ENCODE data around the gene ARHGAP24.

ARHGAP24 gene

DNA sequence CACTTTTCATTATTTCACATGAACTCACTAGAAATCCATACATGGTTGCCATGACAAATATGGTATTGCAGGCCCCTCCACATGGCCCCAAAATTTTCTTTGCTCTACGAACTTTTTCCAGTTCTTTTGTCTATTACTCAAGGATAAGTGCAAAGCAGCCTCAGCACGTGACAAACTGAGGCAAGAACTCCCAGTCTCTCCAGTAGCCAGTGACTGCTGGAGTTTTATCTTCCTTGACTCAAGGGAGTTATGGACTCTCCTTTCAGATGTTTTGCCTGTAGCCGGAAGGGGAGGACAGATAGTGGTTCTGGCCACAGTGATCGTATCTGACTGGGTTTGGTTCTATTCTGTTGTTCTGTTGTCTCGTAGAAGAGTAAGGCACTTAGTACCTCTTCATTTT, 105.5 kb downstream of the ARHGAP24 start:
- DNase-seq (ENCODE audit: low read depth): no peak

GRCh38 chr4:85587952-85588351, 113.0 kb downstream of the ARHGAP24 start:
- DNase-seq (ENCODE audit: low read depth): no peak

DNA sequence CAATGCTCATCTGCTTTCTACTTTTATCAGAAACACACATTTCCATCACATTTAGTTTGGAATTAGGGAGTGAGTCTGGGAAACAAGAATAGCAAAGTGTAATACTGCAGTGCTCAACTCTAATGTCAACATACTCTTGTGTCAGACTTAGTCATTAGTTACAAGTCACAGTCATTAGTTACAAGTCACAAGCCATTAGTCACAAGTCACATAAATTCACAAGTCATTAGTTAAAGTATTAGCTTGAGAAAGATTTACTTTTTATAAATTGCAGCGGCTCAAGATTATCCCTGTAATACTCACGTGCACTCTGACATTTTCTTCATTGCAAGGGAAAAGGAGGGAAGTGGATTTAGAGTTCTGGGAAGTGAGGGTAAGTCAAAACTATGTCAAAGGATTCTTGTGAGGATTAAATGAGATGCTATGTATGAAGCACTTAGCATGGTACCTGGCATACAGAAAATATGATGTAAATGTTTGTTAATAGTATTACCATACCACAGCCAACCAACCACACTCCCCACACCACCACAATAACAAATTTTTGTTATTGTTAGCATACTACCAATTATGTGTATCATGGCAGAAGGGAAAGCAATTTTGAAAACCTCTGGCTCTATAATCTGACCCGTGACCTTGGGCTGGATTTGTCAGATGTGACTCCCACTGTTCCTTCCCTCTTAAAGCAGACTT, 116.6 kb downstream of the ARHGAP24 start:
- DNase-seq (ENCODE audit: low read depth): no peak

GRCh38 chr4:85595098-85595775, 120.3 kb downstream of the ARHGAP24 start:
- DNase-seq (ENCODE audit: low read depth): no peak

DNA sequence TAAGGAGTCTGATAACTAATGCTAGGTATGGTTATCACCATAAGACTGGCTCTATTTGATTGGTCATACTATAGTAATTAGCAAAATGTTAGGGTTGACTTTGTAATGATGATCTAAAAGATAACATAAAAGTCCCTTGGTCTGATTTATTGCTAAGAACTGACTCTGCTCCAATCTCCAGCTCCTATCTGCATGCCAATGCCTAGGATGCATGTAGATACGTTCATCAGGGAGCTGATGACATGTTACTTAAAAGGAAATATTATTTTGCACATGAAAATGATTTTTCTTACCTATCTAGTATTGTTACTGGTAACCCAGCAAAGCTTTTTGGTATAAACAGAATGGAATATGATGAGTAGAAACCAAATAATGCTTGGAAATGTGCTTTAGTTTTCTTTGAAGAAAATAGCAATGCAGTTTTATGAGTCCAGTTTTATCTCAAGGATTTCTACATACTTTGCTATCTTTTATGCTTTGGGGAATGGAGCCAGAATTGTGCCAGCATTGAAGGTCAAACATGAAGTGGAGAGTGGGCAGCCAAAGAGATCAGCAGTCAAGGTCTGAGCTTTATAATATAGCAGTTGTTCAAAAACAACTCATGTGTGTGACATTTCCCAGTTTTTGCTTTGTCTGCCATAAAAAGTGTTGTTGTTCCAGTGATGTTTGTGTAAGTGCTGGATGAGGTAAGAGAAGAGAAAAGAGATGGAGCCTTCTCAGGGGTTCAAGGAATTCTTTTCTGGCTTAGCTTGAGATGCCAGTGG, 121.0 kb downstream of the ARHGAP24 start:
- DNase-seq (ENCODE audit: low read depth): no peak

GRCh38 chr4:85598936-85599335, 124.0 kb downstream of the ARHGAP24 start:
- DNase-seq (ENCODE audit: low read depth): no peak

- no peak for DNase-seq (ENCODE audit: low read depth)
Measured at GRCh38 chr4:85600501-85600900, 125.6 kb downstream of the ARHGAP24 start.

- DNase-seq (ENCODE audit: low read depth): no peak
Measured at GRCh38 chr4:85603437-85604336, 128.7 kb downstream of the ARHGAP24 start.

DNA sequence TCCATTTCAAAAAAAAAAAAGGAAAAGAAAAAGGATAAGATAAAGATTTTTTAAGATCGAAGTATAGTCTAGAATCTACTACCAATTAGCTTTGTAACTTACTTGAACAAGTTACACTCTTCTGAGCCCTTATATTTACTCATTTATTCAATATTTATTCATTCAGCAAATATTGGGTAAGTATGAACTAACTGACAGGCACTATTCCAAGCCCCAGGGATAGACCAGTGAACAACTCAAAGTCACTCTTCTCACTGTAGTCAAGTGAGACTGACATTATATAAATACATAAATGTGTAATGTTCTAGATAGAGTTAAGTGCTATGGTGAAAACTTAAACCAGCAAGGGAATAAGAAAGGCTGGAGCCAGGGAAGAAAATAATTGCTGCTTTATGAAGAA, 131.6 kb downstream of the ARHGAP24 start:
- DNase-seq (ENCODE audit: low read depth): no peak

DNA sequence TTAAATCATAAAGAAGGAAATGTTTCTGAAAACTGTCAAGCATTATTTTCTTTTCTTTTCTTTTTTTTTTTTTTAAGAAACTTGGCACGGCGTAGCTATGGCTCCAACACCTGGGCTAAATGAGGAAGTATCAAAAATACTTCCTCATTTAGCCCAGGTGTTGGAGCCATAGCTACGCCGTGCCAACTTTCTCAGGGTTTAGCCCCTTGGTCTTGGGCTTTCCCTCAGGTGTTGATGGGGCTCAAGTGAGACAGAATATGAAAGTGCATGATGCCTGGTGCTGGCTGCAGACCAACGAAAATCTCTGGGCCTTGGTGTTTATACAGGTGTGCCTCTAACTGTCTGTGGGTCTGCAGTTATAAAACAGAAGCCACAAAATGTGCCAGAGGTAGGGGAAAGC, 132.7 kb downstream of the ARHGAP24 start:
- DNase-seq (ENCODE audit: low read depth): no peak

- DNase-seq (ENCODE audit: low read depth): no peak
Measured at GRCh38 chr4:85610450-85610849, 135.5 kb downstream of the ARHGAP24 start.

DNA sequence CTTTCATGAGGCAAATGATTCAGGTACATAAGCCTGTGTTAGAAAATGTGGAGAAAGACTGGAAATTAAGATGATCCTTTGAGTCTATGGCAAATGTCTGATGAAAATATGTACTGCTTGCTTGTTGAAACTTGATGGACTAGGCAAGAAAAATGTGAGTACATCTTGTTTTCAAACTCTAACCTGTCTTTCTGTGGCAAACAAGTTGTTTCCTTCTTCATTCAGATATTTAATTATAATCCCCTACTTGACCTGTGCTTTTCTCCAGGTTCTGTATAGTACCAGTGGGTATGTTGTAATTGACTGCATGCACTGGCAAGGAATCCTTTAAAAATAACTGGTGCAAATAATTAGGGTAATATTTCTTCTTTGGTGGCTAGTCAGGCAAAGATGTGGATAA, 136.7 kb downstream of the ARHGAP24 start:
- DNase-seq (ENCODE audit: low read depth): no peak

DNA sequence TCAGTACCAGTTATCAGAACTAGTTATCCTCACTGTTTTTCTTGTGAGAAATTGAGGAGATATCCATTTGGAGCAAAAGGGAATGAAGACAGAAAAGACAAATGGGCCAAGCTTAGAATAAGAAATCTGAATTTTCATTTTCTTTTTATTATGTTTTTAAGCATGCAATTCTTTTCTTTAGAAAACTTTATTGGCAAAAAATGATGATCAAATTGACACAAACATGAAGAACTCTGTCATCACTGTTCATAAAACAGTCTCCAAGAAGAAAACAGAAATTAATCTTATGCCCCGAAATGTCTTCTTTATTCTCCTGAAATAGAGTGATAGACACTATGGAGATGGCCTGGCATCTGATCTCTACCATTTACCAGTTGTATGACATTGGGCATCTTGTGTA, 139.0 kb downstream of the ARHGAP24 start:
- no peak for DNase-seq (ENCODE audit: low read depth)

DNA sequence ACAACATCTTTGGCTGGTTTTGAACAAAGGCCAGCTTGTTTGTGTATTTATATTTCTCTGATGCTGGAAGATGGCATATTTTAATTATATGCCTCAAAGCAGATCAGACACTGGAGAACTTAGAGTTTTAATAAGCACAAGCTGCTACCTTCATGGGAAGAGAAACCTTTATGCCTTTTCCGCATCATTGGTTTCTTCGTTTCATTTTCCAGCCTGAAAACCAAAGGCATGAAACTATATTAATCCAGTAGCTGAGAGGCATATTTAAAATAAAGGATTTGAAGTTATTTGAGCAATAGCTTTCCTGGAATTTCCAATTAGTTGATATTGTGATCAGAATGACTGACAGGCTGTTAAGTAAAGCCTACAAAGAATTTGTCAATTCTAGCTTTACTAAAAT, 141.0 kb downstream of the ARHGAP24 start:
- DNase-seq (ENCODE audit: low read depth): no peak

DNA sequence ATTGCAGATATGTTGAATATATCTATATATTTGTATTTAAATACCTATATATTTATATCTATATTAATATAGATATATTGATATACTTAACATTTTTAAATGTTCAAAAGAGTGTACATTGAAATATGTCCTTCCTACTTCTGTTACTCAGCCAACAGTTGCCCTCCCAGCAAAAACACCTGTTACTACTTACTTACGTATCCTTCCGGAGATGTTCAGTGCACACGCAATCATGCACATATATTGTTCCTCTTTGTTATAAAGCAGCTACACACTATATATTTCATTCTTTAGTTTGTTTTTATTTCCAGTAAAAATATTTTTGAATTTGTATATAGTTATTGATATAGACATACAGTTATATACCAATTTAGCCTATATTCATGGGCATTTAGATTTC, 142.3 kb downstream of the ARHGAP24 start:
- no peak for DNase-seq (ENCODE audit: low read depth)

- no peak for DNase-seq (ENCODE audit: low read depth)
Measured at GRCh38 chr4:85632981-85633380, 158.0 kb downstream of the ARHGAP24 start.

DNA sequence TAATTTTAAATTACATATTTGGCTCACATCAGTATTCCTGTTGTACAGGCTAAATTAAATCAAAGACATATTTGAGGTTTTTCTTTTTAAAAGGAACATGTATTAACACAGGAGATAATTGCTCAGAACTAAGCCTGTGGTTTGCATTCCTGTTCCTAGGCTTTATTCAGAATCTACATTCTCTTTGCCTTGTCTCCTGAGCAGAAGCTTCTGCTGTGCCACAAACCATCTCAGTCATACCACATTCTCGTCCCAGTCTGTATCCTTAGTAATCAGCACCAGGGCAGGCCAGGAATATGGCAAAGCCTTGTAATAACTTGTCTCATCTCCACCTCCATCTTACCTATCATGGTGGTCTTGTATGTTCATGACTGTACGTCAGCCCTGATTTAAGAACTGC, 162.8 kb downstream of the ARHGAP24 start:
- no peak for DNase-seq (ENCODE audit: low read depth)

DNA sequence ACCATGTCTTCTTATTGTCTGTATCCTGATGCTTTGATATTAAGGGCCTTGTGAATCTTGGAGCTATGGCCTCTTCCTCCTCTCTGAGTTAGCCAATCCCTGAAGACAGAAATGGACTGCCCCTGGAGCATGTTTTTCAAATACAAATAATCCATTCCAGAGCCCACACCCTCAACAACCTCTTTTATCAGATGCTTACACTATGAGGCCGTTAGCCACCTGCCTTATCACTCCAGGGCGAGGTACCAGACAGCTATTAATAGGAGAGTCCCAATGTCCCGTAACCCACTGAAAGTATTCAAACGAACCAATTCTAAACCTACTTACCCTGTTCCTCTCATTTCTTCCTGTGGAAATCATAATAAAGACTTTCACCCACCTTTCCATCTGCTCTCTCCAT, 165.0 kb downstream of the ARHGAP24 start:
- DNase-seq (ENCODE audit: low read depth): no peak

DNA sequence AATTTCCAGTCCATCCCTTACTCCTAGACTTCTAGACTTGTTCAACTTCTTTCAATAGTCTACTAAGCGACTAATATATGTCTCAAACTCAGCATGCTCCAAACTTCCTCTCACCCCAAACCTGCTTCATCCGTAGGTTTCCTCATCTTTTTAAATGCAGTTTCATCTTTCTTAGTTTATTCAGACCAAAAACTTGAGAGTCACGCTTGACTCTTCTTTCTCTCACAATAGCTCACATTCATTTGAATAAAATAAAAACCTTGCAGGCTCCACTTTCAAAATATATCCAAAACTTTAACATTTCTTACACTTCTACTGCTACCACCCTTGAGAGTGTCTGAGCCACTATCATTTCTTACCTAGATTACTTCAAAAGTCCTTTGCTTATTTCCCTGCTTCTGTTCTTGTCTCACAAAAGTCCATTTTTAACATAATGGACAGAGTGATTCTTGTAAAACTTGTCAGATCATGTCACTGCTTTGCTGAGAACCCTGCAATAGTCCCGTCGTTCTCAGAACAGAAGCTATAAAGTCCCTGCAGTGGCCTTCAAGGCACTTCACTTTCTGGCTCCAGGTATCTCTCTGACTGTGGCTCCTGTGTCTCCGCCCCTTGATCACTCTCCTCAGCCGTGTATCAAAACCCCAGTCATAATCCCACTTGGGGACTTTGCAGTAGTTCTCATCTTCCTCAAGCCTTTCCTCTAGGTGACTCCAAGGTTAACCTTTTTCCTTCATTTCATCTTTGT, 167.6 kb downstream of the ARHGAP24 start:
- DNase-seq (ENCODE audit: low read depth): no peak

DNA sequence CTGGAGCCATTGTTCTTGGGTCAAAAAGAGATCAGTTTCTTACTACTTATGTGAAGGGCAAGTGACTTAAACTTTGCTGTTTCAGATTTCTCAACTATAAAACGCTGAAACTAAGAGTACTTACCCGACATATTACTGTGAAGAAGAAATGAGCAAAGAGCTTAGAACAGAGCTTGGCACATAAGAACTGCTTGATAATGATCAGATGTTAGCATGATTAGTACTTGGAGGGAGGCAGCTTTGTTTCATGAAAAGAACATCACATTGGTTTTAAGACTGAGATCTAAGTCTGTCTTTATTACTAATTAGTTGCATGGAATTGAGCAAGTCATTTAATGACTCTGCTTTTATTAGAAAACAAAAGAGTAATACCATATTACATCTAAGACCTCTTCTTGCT, 169.1 kb downstream of the ARHGAP24 start:
- no peak for DNase-seq (ENCODE audit: low read depth)

DNA sequence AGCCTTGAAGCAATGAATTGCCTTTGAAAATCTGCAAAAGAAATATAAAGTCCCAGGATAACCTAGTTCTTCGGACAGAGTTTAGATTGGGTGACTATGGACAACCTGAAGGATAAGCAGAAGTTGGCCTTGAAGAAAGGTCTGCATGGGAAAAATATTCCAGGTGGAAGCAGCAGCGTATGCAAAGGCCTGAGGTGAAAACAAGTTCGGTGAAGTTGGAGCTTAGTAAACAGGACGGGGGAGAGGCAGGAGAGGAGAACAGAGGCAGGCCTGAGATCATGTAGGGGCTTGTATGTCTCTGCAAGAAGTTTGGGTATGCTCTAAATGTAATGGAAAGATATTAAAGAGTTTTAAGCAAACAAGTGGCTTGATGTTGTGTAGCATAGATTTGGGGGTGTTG, 176.0 kb downstream of the ARHGAP24 start:
- no peak for DNase-seq (ENCODE audit: low read depth)

Measured in stimulated activated CD8-positive, alpha-beta memory T cell treated with anti-CD3 and anti-CD28 coated beads, Interleukin-12 subunit alpha, Interleukin-12 subunit beta, amount 100 ng/mL, for 4 hours (primary cell).